H1 (cell line): Measurements from ENCODE around the gene NLK. TPM values are rescaled to one million over a fixed set of nuclear protein-coding genes. Genes with fewer than 3 reads are reported as not detected.

Source experiments
- CTCF ChIA-PET: fragments of 300-600 bp; sonication (Branson Sonifier 250); formaldehyde crosslinking; loops from one replicate; lab custom pipeline; 2021; ENCODE audit not compliant: partially characterized antibody; lab: Charles Lee
- POLR2A ChIA-PET: fragments of 300-600 bp; sonication (Branson Sonifier 250); formaldehyde crosslinking; loops from one replicate; lab custom pipeline; 2021; ENCODE audit warnings: inconsistent platforms; ENCODE audit not compliant: partially characterized antibody; lab: Charles Lee
- DNase-seq, 2 experiments: peaks; one replicate each; pipeline versions ENCODE4 v3.0.0 to v3.0.0-alpha.2; 2010 to 2022; ENCODE audit warnings: low spot score in 2 of 2, low read depth in 1 of 2, mixed read lengths in 1 of 2
- FAIRE-seq: peaks from 2 replicates; lab custom pipeline; 2011; peaks lifted over from hg19 to GRCh38; lab: Jason Lieb, UNC
- H2AFZ ChIP-seq: 2 replicates; pipeline ENCODE4 v1.8.1; 2012; ENCODE audit warnings: low read length, inconsistent platforms
- H2AK5ac ChIP-seq: 2 replicates; pipeline ENCODE4 v1.6.1; 2013; ENCODE audit warnings: low read depth, low read length
- H2BK120ac ChIP-seq: replicated peaks from 2 replicates; pipeline ENCODE3; 2013; ENCODE audit warnings: low read depth, low read length, inconsistent platforms
- H2BK12ac ChIP-seq: 2 replicates; pipeline ENCODE4 v1.6.1; 2013; ENCODE audit warnings: low read depth, low read length
- H2BK15ac ChIP-seq: 2 replicates; pipeline ENCODE4 v1.6.1; 2013; ENCODE audit warnings: low read length
- H2BK20ac ChIP-seq: 2 replicates; pipeline ENCODE4 v1.6.1; 2013; ENCODE audit warnings: low read length
- H2BK5ac ChIP-seq: 2 replicates; pipeline ENCODE4 v1.6.1; 2013; ENCODE audit warnings: low read depth, low read length
- H3K14ac ChIP-seq: 2 replicates; pipeline ENCODE4 v1.6.1; 2013; ENCODE audit warnings: inconsistent platforms; ENCODE audit not compliant: insufficient read length
- H3K18ac ChIP-seq: 2 replicates; pipeline ENCODE4 v1.6.1; 2013; ENCODE audit warnings: low read length; ENCODE audit errors: extremely low read depth
- H3K23ac ChIP-seq: 2 replicates; pipeline ENCODE4 v1.6.1; 2013; ENCODE audit warnings: inconsistent platforms; ENCODE audit not compliant: insufficient read length
- H3K23me2 ChIP-seq: 2 replicates; pipeline ENCODE4 v1.6.1; 2013; ENCODE audit warnings: low read depth, low read length
- H3K27ac ChIP-seq: 2 replicates; pipeline ENCODE4 v1.6.1; 2011; ENCODE audit warnings: low read depth, low read length, inconsistent platforms
- H3K27me3 ChIP-seq, 4 experiments: replicated peaks in 1 of 4; 1 replicate in 1 of 4; 2 replicates in 3 of 4; pipeline versions ENCODE4 v1.6.1 to v1.8.1; 2011 to 2013; ENCODE audit warnings: low read length in 3 of 4, mild to moderate bottlenecking in 3 of 4, inconsistent platforms in 2 of 4, mixed read lengths in 2 of 4, moderate library complexity in 1 of 4; ENCODE audit not compliant: control insufficient read depth in 3 of 4, insufficient read depth in 3 of 4; ENCODE audit errors: extremely low read depth in 1 of 4
- H3K36me3 ChIP-seq, 4 experiments: 2 replicates each; pipeline versions ENCODE4 v1.6.1 to v1.8.1; 2011 to 2013; ENCODE audit warnings: mild to moderate bottlenecking in 4 of 4, low read length in 3 of 4, moderate library complexity in 2 of 4, control low read depth in 1 of 4, inconsistent platforms in 1 of 4; ENCODE audit not compliant: insufficient read depth in 4 of 4, control insufficient read depth in 2 of 4
- H3K4ac ChIP-seq: replicated peaks from 2 replicates; pipeline ENCODE3; 2013; ENCODE audit warnings: low read length, low read depth, mixed read lengths, inconsistent platforms; ENCODE audit not compliant: insufficient read length
- H3K4me1 ChIP-seq, 4 experiments: replicated peaks in 1 of 4; 1 replicate in 1 of 4; 2 replicates in 3 of 4; pipeline versions ENCODE4 v1.6.1 to v1.8.1; 2011 to 2013; ENCODE audit warnings: low read length in 3 of 4, inconsistent platforms in 2 of 4, mixed read lengths in 1 of 4; ENCODE audit not compliant: insufficient read depth in 4 of 4, control insufficient read depth in 3 of 4
- H3K4me2 ChIP-seq, 2 experiments: 2 replicates each; pipeline versions ENCODE4 v1.6.1 to v1.8.1; 2011 to 2013; ENCODE audit warnings: low read depth in 2 of 2, low read length in 2 of 2, control low read depth in 1 of 2, inconsistent platforms in 1 of 2, mild to moderate bottlenecking in 1 of 2; ENCODE audit not compliant: insufficient read depth in 1 of 2
- H3K4me3 ChIP-seq, 4 experiments: fragments of 200-600, 300-600 bp in 1 of 4; sonication (generic), shearing (Covaris generic), sonication (Bioruptor Twin) in 1 of 4; 2 replicates each; pipeline versions ENCODE4 v1.5.1 to v1.8.1; 2011 to 2016; ENCODE audit warnings: low read length in 4 of 4, low read depth in 3 of 4, control low read depth in 2 of 4, inconsistent platforms in 2 of 4, mild to moderate bottlenecking in 2 of 4, mixed read lengths in 1 of 4, moderate library complexity in 1 of 4; ENCODE audit not compliant: insufficient read depth in 2 of 4; ENCODE audit errors: extremely low read depth in 1 of 4
- H3K56ac ChIP-seq: replicated peaks from 2 replicates; pipeline ENCODE3; 2013; ENCODE audit warnings: low read depth, mild to moderate bottlenecking, mixed read lengths, low read length, inconsistent platforms; ENCODE audit not compliant: insufficient read length
- H3K79me1 ChIP-seq: 2 replicates; pipeline ENCODE4 v1.6.1; 2013; ENCODE audit warnings: low read depth, low read length, control low read depth
- H3K79me2 ChIP-seq, 2 experiments: 2 replicates each; pipeline versions ENCODE4 v1.6.1 to v1.8.1; 2012 to 2013; ENCODE audit warnings: low read length in 2 of 2, mild to moderate bottlenecking in 2 of 2, inconsistent platforms in 1 of 2; ENCODE audit not compliant: insufficient read depth in 2 of 2, control insufficient read depth in 1 of 2
- H3K9ac ChIP-seq, 4 experiments: replicated peaks in 1 of 4; 1 replicate in 1 of 4; 2 replicates in 3 of 4; pipeline versions ENCODE4 v1.6.1 to v1.8.1; 2011 to 2013; ENCODE audit warnings: low read depth in 3 of 4, low read length in 3 of 4, control low read depth in 2 of 4, mild to moderate bottlenecking in 2 of 4, moderate library complexity in 2 of 4, inconsistent platforms in 1 of 4; ENCODE audit errors: extremely low read depth in 1 of 4
- H3K9me3 ChIP-seq, 2 experiments: 2 replicates each; pipeline versions ENCODE4 v1.6.1 to v1.8.1; 2012 to 2013; ENCODE audit warnings: mild to moderate bottlenecking in 2 of 2, moderate library complexity in 2 of 2, control low read depth in 1 of 2, inconsistent platforms in 1 of 2, low read depth in 1 of 2, low read length in 1 of 2, mixed read lengths in 1 of 2; ENCODE audit not compliant: insufficient read depth in 2 of 2
- H4K20me1 ChIP-seq, 2 experiments: replicated peaks in 1 of 2; 2 replicates each; pipeline versions ENCODE3 to v1.8.1; 2011 to 2013; ENCODE audit warnings: inconsistent platforms in 2 of 2, low read length in 2 of 2, mild to moderate bottlenecking in 1 of 2; ENCODE audit not compliant: insufficient read depth in 2 of 2, control insufficient read depth in 1 of 2
- H4K5ac ChIP-seq: 2 replicates; pipeline ENCODE4 v1.6.1; 2013; ENCODE audit warnings: low read length, low read depth, mixed read lengths, inconsistent platforms; ENCODE audit not compliant: insufficient read length
- H4K8ac ChIP-seq: 2 replicates; pipeline ENCODE4 v1.8.0; 2013; ENCODE audit warnings: mild to moderate bottlenecking, moderate library complexity, low read length, inconsistent platforms; ENCODE audit not compliant: insufficient read depth; ENCODE audit errors: extremely low read depth
- H4K91ac ChIP-seq: replicated peaks from 2 replicates; pipeline ENCODE3; 2013; ENCODE audit warnings: low read length, mixed read lengths, inconsistent platforms; ENCODE audit not compliant: insufficient read length
- BRCA1 ChIP-seq: IDR thresholded peaks from 2 replicates; pipeline ENCODE4 v1.6.1; 2012; ENCODE audit warnings: low read depth, low read length, improper control_type of control experiment
- CBX5 ChIP-seq: fragments of 300-800, 300-1000 bp; sonication (generic); IDR thresholded peaks from 2 replicates; pipeline ENCODE4 v1.7.1; 2016; ENCODE audit warnings: antibody characterized with exemption, low read length, low read depth
- CHD1 ChIP-seq: IDR thresholded peaks from 2 replicates; pipeline ENCODE4 v1.6.1; 2012; ENCODE audit warnings: low read depth, low read length, improper control_type of control experiment
- CREB1 ChIP-seq: IDR thresholded peaks from 2 replicates; pipeline ENCODE4 v1.6.1; 2012; ENCODE audit warnings: inconsistent platforms
- GABPA ChIP-seq: IDR thresholded peaks from 2 replicates; pipeline ENCODE4 v1.6.1; 2011; ENCODE audit warnings: mild to moderate bottlenecking, low read length, moderate library complexity, borderline replicate concordance; ENCODE audit not compliant: insufficient read depth
- JUND ChIP-seq: IDR thresholded peaks from 2 replicates; pipeline ENCODE4 v1.6.1; 2011; ENCODE audit warnings: mild to moderate bottlenecking, improper control_type of control experiment, low read length
- MAFK ChIP-seq: IDR thresholded peaks from 2 replicates; pipeline ENCODE4 v1.6.1; 2012; ENCODE audit warnings: low read depth, mild to moderate bottlenecking, improper control_type of control experiment, low read length
- NRF1 ChIP-seq: IDR thresholded peaks from 2 replicates; pipeline ENCODE4 v1.6.1; 2011; ENCODE audit warnings: mild to moderate bottlenecking, low read depth, low read length, improper control_type of control experiment
- SIRT6 ChIP-seq: IDR thresholded peaks from one replicate; pipeline ENCODE4 v1.7.1; 2012; ENCODE audit warnings: low read length, inconsistent platforms
- SP2 ChIP-seq: IDR thresholded peaks from 2 replicates; pipeline ENCODE4 v1.6.1; 2012; ENCODE audit warnings: mild to moderate bottlenecking, low read length, inconsistent platforms
- TCF12 ChIP-seq: IDR thresholded peaks from 2 replicates; pipeline ENCODE4 v1.6.1; 2011; ENCODE audit warnings: low read depth, mild to moderate bottlenecking, low read length
- ZNF274 ChIP-seq: IDR thresholded peaks from 2 replicates; pipeline ENCODE4 v1.7.0; 2012; ENCODE audit warnings: low read length, borderline replicate concordance; ENCODE audit errors: extremely low read depth
- WGBS, 2 experiments: shearing (Covaris generic) in 1 of 2; methylation state at CpG; one replicate each; pipeline versions ENCODE4 v1.1.6 to v1.1.7; 2013 to 2015; ENCODE audit warnings: low lambda C conversion rate in 2 of 2, mixed read lengths in 2 of 2, inconsistent platforms in 1 of 2, low coverage in 1 of 2, missing lambda C conversion rate in 1 of 2; ENCODE audit not compliant: insufficient replicate concordance in 2 of 2, insufficient coverage in 1 of 2, insufficient read length in 1 of 2; ENCODE audit errors: extremely low coverage in 1 of 2, missing lambda C conversion rate in 1 of 2; 5-methylcytosine and 5-hydroxymethylcytosine counted together
- polyA plus RNA-seq, 7 experiments: library from polyadenylated mRNA; depleted of rRNA in 3 of 7; stranded (reverse) in 5 of 7; unstranded in 2 of 7; fragments of >200 nt in 5 of 7; fragments of 200-250 nt in 2 of 7; gene quantifications; 1 replicate in 5 of 7; 2 replicates in 1 of 7; 4 replicates in 1 of 7; pipeline versions ENCODE4 v1.2.1 to v1.2.3, GENCODE V29; 2011 to 2013; ENCODE audit warnings: missing spikeins in 2 of 7, mixed read lengths in 2 of 7
- total RNA-seq: library from RNA; stranded (reverse); fragmentation: NEBNext Ultra II Directional; extraction: Animal tissue kit (Norgen Biotek cat#: 25700); gene quantifications from 2 replicates; pipeline ENCODE4 v1.2.1, GENCODE V29; 2021
- TF ChIP-seq, protein P1 (sequence below): IDR thresholded peaks from 2 replicates; pipeline ENCODE4 v1.6.1; 2012; ENCODE audit warnings: inconsistent platforms
- TF ChIP-seq, protein P2 (sequence below): IDR thresholded peaks from 2 replicates; pipeline ENCODE4 v1.6.1; 2011; ENCODE audit warnings: low read length, improper control_type of control experiment

The NLK gene
- total and polyA plus RNA-seq, 2 of the 8 experiments (the other 6 are each of a cell fraction or from before 2014, with no cell fraction given): 30.8 to 49.9 TPM

DNA sequence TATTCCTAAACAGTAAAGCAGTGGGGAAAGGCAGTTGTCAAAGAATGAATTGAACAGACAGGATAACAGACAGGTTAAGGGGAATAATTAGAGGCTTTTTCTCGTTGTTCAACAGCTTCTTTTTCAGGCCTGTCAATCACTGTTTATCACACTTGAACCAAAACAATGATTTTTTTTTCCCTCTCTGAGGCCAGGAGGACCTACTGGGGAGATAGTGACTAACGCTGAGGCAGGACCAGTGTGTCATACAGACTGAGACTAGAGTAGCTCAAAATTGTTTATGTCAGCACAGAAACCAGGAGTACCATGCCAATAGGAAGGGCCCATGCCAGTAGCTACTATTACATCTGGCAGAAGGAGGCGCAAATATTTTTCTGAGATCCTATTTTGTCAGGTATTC, 41.3 kb upstream of the NLK start:
- Histone ChIP-seq H3K4me2 (no peak overlapping the region), H4K8ac (no peak overlapping the region), H2AK5ac (no peak overlapping the region), H3K79me1 (no peaks in the 10 kb centered on the region), H2BK20ac (no peak overlapping the region), H3K18ac (no peak overlapping the region), H3K23ac (no peak overlapping the region), H2AFZ (no peak overlapping the region), H3K4me3 (no peak overlapping the region), H3K4ac (no peak overlapping the region), H3K56ac (no peak overlapping the region), H3K9ac (no peak overlapping the region), H3K79me2 (no peaks in the 10 kb centered on the region), H3K27ac (no peak overlapping the region), H2BK5ac (no peak overlapping the region), H2BK12ac (no peak overlapping the region), H3K27me3 (no peaks in the 10 kb centered on the region), H3K36me3 (no peaks in the 10 kb centered on the region), H2BK120ac (no peak overlapping the region), H4K91ac (no peak overlapping the region), H3K14ac (no peak overlapping the region), H3K4me1 (peaks cover 0 to under 1% (median 0%) of the 10 kb centered on the region in 4 experiments; a peak in 1 of 7 replicates), H3K9me3 (no peaks in the 10 kb centered on the region), H4K20me1 (no peaks in the 10 kb centered on the region), H2BK15ac (no peak overlapping the region), H3K23me2 (no peaks in the 10 kb centered on the region; the same call in 1 of the 2 replicates), H4K5ac (no peak overlapping the region)
- WGBS, 2 experiments: 77% methylated on average over 3 of the region's 3 CpGs; no CpG with 5 or more reads in 1 of the 2 experiments
- DNase-seq (no peak), FAIRE-seq (no peak)
- ChIA-PET POLR2A (no interaction called here), CTCF (interaction anchor here (0.6 to 1.7 kb wide), 8 partner anchors 10 to 340 kb away, joined by 3 to 7 read pairs (median 4); no protein-coding TSS in a partner anchor)
- no peak for TF ChIP-seq ZNF274
- no peak for TF ChIP-seq MAFK
- TF ChIP-seq CHD1: no peak
- TF ChIP-seq SIRT6: no peak
- no peak for TF ChIP-seq SP2
- no peak for TF ChIP-seq CREB1
- TF ChIP-seq JUND: no peak
- TF ChIP-seq, protein P1, sequence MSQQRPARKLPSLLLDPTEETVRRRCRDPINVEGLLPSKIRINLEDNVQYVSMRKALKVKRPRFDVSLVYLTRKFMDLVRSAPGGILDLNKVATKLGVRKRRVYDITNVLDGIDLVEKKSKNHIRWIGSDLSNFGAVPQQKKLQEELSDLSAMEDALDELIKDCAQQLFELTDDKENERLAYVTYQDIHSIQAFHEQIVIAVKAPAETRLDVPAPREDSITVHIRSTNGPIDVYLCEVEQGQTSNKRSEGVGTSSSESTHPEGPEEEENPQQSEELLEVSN: no peak
- no peak for TF ChIP-seq NRF1
- no peak for TF ChIP-seq TCF12
- TF ChIP-seq BRCA1: no peak
- no peak for TF ChIP-seq CBX5
- TF ChIP-seq, protein P2, sequence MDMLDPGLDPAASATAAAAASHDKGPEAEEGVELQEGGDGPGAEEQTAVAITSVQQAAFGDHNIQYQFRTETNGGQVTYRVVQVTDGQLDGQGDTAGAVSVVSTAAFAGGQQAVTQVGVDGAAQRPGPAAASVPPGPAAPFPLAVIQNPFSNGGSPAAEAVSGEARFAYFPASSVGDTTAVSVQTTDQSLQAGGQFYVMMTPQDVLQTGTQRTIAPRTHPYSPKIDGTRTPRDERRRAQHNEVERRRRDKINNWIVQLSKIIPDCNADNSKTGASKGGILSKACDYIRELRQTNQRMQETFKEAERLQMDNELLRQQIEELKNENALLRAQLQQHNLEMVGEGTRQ: no peak
- no peak for TF ChIP-seq GABPA
